ENCODE results near the gene ARHGAP26.
A peak's percentile ranks its signal among the peaks of the same experiment; 100 is the strongest.

ARHGAP26 gene

DNA sequence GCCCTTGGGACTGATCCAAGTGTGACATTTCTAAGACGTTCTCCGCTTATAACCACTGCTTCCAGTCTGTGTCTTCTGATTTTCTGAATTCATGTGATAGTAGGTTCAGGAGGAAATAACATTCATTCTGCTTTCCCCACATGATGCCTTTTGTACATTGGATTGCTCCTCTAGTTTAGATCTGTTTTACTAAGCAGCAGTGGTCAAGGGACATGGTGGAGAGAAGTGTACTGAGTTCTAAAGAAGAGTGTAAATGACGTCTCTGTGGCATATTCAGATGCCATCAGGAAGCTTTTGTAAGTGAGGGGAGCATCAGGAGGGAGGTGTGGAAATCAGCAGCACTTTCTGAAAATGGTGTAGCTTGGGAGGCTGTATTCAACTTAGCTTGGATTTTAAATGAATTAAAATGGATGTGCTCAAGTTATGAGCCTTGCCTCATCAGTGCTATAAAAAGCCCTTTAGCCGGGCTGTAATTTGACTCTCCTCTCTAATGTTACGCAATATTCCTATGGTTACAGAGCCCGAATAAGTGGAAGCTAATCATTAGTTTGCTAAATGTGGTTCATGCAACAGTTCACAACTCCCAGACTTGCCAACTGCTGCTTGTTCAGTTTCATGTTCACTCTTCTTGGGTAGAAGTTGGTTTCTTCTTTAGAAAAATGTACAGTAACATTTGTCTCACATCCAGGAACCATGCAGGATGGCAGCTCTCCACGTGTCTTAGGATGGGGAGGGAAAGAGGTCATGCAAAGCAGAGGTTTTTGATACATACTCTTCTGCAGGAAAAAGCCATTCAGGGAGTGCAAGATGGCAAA is 281.3 kb downstream of the ARHGAP26 start:
- peaks cover 0 to 22% (median 18%) of the 10 kb centered on the region in 5 donors for H3K4me1 ChIP-seq (ENCODE audit: control insufficient read depth in 5 of 5, insufficient read depth in 5 of 5, low read length in 5 of 5)
- H3K27ac ChIP-seq (ENCODE audit: low read depth, low read length): no peak overlapping the region
- no peaks in the 10 kb centered on the region for H3K9me3 ChIP-seq (ENCODE audit: control insufficient read depth in 5 of 5, low read length in 5 of 5)
- no peaks in the 10 kb centered on the region for H3K27me3 ChIP-seq (ENCODE audit: control insufficient read depth in 5 of 5, insufficient read depth in 4 of 5, low read length in 5 of 5)
- H3K36me3 ChIP-seq (ENCODE audit: control insufficient read depth in 5 of 5, insufficient read depth in 5 of 5, low read length in 5 of 5): peaks cover 0 to 4% (median 1%) of the 10 kb centered on the region in 5 donors
- H3K4me3 ChIP-seq (ENCODE audit: low read depth in 1 of 5, low read length in 5 of 5): peak overlapping the region in 3 of 5 donors; percentile 2 to 44 (median 3)
- peak overlapping the region in 1 of 5 donors; percentile 47 for H3K9ac ChIP-seq (ENCODE audit: low read length in 5 of 5)

GRCh38 chr5:143052967-143053682 is 282.9 kb downstream of the ARHGAP26 start:
- Histone ChIP-seq H3K36me3 (ENCODE audit: control insufficient read depth in 5 of 5, insufficient read depth in 5 of 5, low read length in 5 of 5) (peaks cover 0 to 4% (median 2%) of the 10 kb centered on the region in 5 donors), H3K27ac (ENCODE audit: low read depth, low read length) (no peak overlapping the region)

DNA sequence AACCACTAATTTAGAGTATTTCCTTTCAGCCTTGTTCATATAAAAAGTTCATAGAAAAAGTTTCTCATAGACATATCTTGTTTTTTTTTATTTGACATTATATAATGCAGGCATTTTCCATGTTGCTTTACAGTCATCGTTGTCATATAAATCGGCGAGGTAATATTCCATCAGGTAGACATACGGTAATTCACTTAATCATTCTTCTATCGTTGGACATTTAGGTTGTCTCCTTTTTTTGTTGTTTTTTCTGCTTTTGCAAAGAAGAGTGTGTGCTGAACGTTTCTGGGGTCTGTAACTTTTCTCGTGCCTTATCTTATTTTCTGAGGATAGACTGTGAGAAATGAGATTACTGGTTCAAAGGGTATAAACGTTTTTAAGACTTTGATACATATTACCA is 283.6 kb downstream of the ARHGAP26 start:
- Histone ChIP-seq H3K9me3 (ENCODE audit: control insufficient read depth in 5 of 5, low read length in 5 of 5) (no peaks in the 10 kb centered on the region), H3K27me3 (ENCODE audit: control insufficient read depth in 5 of 5, insufficient read depth in 4 of 5, low read length in 5 of 5) (no peaks in the 10 kb centered on the region), H3K9ac (ENCODE audit: low read length in 5 of 5) (no peak overlapping the region), H3K4me1 (ENCODE audit: control insufficient read depth in 5 of 5, insufficient read depth in 5 of 5, low read length in 5 of 5) (peaks cover 0 to 34% (median 26%) of the 10 kb centered on the region in 5 donors), H3K36me3 (ENCODE audit: control insufficient read depth in 5 of 5, insufficient read depth in 5 of 5, low read length in 5 of 5) (peaks cover 0 to 4% (median 2%) of the 10 kb centered on the region in 5 donors), H3K4me3 (ENCODE audit: low read depth in 1 of 5, low read length in 5 of 5) (no peak overlapping the region), H3K27ac (ENCODE audit: low read depth, low read length) (no peak overlapping the region)

More at GRCh38 chr5:143052967-143053682, 282.9 kb downstream of the ARHGAP26 start:
- Histone ChIP-seq H3K4me3 (ENCODE audit: low read depth in 1 of 5, low read length in 5 of 5) (no peak overlapping the region), H3K27me3 (ENCODE audit: control insufficient read depth in 5 of 5, insufficient read depth in 4 of 5, low read length in 5 of 5) (no peaks in the 10 kb centered on the region), H3K9ac (ENCODE audit: low read length in 5 of 5) (no peak overlapping the region), H3K4me1 (ENCODE audit: control insufficient read depth in 5 of 5, insufficient read depth in 5 of 5, low read length in 5 of 5) (peaks cover 0 to 34% (median 26%) of the 10 kb centered on the region in 5 donors), H3K9me3 (ENCODE audit: control insufficient read depth in 5 of 5, low read length in 5 of 5) (no peaks in the 10 kb centered on the region)

- peaks cover 0 to 4% (median 2%) of the 10 kb centered on the region in 5 donors for H3K36me3 ChIP-seq (ENCODE audit: control insufficient read depth in 5 of 5, insufficient read depth in 5 of 5, low read length in 5 of 5)
- no peak overlapping the region for H3K27ac ChIP-seq (ENCODE audit: low read depth, low read length)
These were observed 284.3 kb downstream of the ARHGAP26 start for GRCh38 chr5:143054480-143054941.

DNA sequence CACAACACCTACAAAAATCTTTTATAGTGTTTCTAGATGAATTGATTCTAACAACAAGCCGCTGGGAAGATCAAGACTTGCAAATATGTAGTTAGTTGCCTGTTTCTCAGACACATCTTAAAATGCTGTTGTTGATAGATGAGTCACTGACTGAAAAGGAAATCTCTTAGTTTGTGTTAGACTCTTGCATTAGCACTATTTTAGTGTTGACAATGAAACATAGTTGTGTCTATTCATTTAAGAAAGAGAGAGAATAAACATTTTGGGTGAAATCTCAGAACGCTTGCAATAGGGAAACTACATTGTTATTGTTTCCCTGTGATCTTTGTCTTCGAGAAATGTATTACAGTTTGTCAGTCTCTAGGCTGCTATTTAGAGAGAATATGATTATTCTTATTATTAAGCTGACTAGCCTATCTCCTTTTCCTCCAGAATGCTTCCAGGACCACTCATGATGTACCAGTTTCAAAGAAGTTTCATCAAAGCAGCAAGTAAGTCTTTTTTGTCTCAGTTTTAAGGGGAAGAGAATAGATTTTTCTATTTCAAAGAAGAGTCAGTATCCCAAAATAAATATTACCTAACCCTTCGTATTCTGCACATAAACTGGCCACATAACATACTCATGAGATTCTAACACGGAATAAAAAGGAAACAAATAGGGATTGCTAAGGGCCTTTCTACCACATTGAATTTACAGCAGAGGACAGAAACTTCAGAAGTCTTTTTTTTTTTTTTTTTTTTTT is 285.6 kb downstream of the ARHGAP26 start:
- peaks cover 0 to 41% (median 35%) of the 10 kb centered on the region in 5 donors for H3K4me1 ChIP-seq (ENCODE audit: control insufficient read depth in 5 of 5, insufficient read depth in 5 of 5, low read length in 5 of 5)
- H3K27ac ChIP-seq (ENCODE audit: low read depth, low read length): no peak overlapping the region
- no peak overlapping the region for H3K9ac ChIP-seq (ENCODE audit: low read length in 5 of 5)
- no peak overlapping the region for H3K4me3 ChIP-seq (ENCODE audit: low read depth in 1 of 5, low read length in 5 of 5)
- H3K9me3 ChIP-seq (ENCODE audit: control insufficient read depth in 5 of 5, low read length in 5 of 5): no peaks in the 10 kb centered on the region
- no peaks in the 10 kb centered on the region for H3K27me3 ChIP-seq (ENCODE audit: control insufficient read depth in 5 of 5, insufficient read depth in 4 of 5, low read length in 5 of 5)
- H3K36me3 ChIP-seq (ENCODE audit: control insufficient read depth in 5 of 5, insufficient read depth in 5 of 5, low read length in 5 of 5): peaks cover 0 to 4% (median 2%) of the 10 kb centered on the region in 5 donors

More at GRCh38 chr5:143054480-143054941, 284.3 kb downstream of the ARHGAP26 start:
- no peaks in the 10 kb centered on the region for H3K27me3 ChIP-seq (ENCODE audit: control insufficient read depth in 5 of 5, insufficient read depth in 4 of 5, low read length in 5 of 5)
- no peak overlapping the region for H3K4me3 ChIP-seq (ENCODE audit: low read depth in 1 of 5, low read length in 5 of 5)
- no peaks in the 10 kb centered on the region for H3K9me3 ChIP-seq (ENCODE audit: control insufficient read depth in 5 of 5, low read length in 5 of 5)
- peaks cover 0 to 34% (median 27%) of the 10 kb centered on the region in 5 donors for H3K4me1 ChIP-seq (ENCODE audit: control insufficient read depth in 5 of 5, insufficient read depth in 5 of 5, low read length in 5 of 5)
- no peak overlapping the region for H3K9ac ChIP-seq (ENCODE audit: low read length in 5 of 5)

GRCh38 chr5:143056339-143056704 is 286.1 kb downstream of the ARHGAP26 start:
- Histone ChIP-seq H3K9ac (ENCODE audit: low read length in 5 of 5) (no peak overlapping the region), H3K36me3 (ENCODE audit: control insufficient read depth in 5 of 5, insufficient read depth in 5 of 5, low read length in 5 of 5) (peaks cover 0 to 4% (median 2%) of the 10 kb centered on the region in 5 donors), H3K4me3 (ENCODE audit: low read depth in 1 of 5, low read length in 5 of 5) (no peak overlapping the region), H3K9me3 (ENCODE audit: control insufficient read depth in 5 of 5, low read length in 5 of 5) (no peaks in the 10 kb centered on the region), H3K27ac (ENCODE audit: low read depth, low read length) (no peak overlapping the region), H3K4me1 (ENCODE audit: control insufficient read depth in 5 of 5, insufficient read depth in 5 of 5, low read length in 5 of 5) (peaks cover 0 to 36% (median 30%) of the 10 kb centered on the region in 5 donors), H3K27me3 (ENCODE audit: control insufficient read depth in 5 of 5, insufficient read depth in 4 of 5, low read length in 5 of 5) (no peaks in the 10 kb centered on the region)

GRCh38 chr5:143056792-143057579 is 286.8 kb downstream of the ARHGAP26 start:
- Histone ChIP-seq H3K4me3 (ENCODE audit: low read depth in 1 of 5, low read length in 5 of 5) (peak overlapping the region in 1 of 5 donors; percentile 32), H3K9me3 (ENCODE audit: control insufficient read depth in 5 of 5, low read length in 5 of 5) (no peaks in the 10 kb centered on the region), H3K27ac (ENCODE audit: low read depth, low read length) (no peak overlapping the region), H3K9ac (ENCODE audit: low read length in 5 of 5) (no peak overlapping the region), H3K4me1 (ENCODE audit: control insufficient read depth in 5 of 5, insufficient read depth in 5 of 5, low read length in 5 of 5) (peaks cover 0 to 30% (median 24%) of the 10 kb centered on the region in 5 donors), H3K36me3 (ENCODE audit: control insufficient read depth in 5 of 5, insufficient read depth in 5 of 5, low read length in 5 of 5) (peaks cover 0 to 4% (median 2%) of the 10 kb centered on the region in 5 donors), H3K27me3 (ENCODE audit: control insufficient read depth in 5 of 5, insufficient read depth in 4 of 5, low read length in 5 of 5) (no peaks in the 10 kb centered on the region)

DNA sequence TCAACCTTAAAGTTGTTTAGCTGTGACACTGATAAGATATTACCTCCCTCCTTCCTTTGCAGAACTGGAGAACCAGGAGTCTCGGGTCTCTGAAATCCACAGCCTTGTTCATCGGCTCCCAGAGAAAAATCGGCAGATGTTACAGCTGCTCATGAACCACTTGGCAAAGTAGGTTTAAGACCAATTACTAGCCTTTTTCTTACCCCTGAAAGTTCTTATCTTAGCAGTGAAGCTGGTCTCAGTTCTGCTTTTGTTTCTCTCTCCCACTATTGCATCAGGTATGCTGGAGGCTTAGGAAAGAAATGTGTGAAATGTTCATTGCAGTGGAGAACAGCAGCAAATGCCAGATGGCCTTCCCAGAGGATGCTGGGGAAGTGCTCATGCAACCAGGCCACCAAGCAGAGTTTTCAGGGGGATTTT is 287.4 kb downstream of the ARHGAP26 start:
- Histone ChIP-seq H3K36me3 (ENCODE audit: control insufficient read depth in 5 of 5, insufficient read depth in 5 of 5, low read length in 5 of 5) (peaks cover 0 to 4% (median 2%) of the 10 kb centered on the region in 5 donors), H3K27me3 (ENCODE audit: control insufficient read depth in 5 of 5, insufficient read depth in 4 of 5, low read length in 5 of 5) (no peaks in the 10 kb centered on the region), H3K9me3 (ENCODE audit: control insufficient read depth in 5 of 5, low read length in 5 of 5) (no peaks in the 10 kb centered on the region), H3K4me1 (ENCODE audit: control insufficient read depth in 5 of 5, insufficient read depth in 5 of 5, low read length in 5 of 5) (peaks cover 0 to 29% (median 24%) of the 10 kb centered on the region in 5 donors), H3K27ac (ENCODE audit: low read depth, low read length) (no peak overlapping the region), H3K9ac (ENCODE audit: low read length in 5 of 5) (no peak overlapping the region), H3K4me3 (ENCODE audit: low read depth in 1 of 5, low read length in 5 of 5) (peak overlapping the region in 1 of 5 donors; percentile 32)

- peaks cover 10 to 39% (median 38%) of the 10 kb centered on the region in 5 donors for H3K4me1 ChIP-seq (ENCODE audit: control insufficient read depth in 5 of 5, insufficient read depth in 5 of 5, low read length in 5 of 5)
- H3K4me3 ChIP-seq (ENCODE audit: low read depth in 1 of 5, low read length in 5 of 5): no peak overlapping the region
- no peak overlapping the region for H3K9ac ChIP-seq (ENCODE audit: low read length in 5 of 5)
- H3K27me3 ChIP-seq (ENCODE audit: control insufficient read depth in 5 of 5, insufficient read depth in 4 of 5, low read length in 5 of 5): no peaks in the 10 kb centered on the region
- H3K27ac ChIP-seq (ENCODE audit: low read depth, low read length): peak overlapping the region; percentile 6
- H3K36me3 ChIP-seq (ENCODE audit: control insufficient read depth in 5 of 5, insufficient read depth in 5 of 5, low read length in 5 of 5): peaks cover 0 to 4% (median 2%) of the 10 kb centered on the region in 5 donors
- H3K9me3 ChIP-seq (ENCODE audit: control insufficient read depth in 5 of 5, low read length in 5 of 5): no peaks in the 10 kb centered on the region
These were observed 289.2 kb downstream of the ARHGAP26 start for GRCh38 chr5:143059355-143059754.
